Smooth muscle cell (in vitro differentiated cells): ENCODE measurements around the gene CDH23. TPM values are rescaled to one million over a fixed set of nuclear protein-coding genes. Genes with fewer than 3 reads are reported as not detected.

Experiments used
- DNase-seq: peaks from one replicate; lab custom pipeline; 2025; ENCODE audit not compliant: unreplicated experiment; lab: John Stamatoyannopoulos, UW
- H2AFZ ChIP-seq: fragments of 200-600 bp; sonication (generic); 2 replicates; pipeline ENCODE4 v1.6.0; 2016; ENCODE audit warnings: antibody characterized with exemption, low read depth, mild to moderate bottlenecking
- H3F3A ChIP-seq: fragments of 200-600 bp; sonication (generic); 2 replicates; pipeline ENCODE4 v1.6.0; 2017; ENCODE audit warnings: antibody characterized with exemption, low read depth
- H3K27ac ChIP-seq: fragments of 200-600 bp; sonication (generic); 2 replicates; pipeline ENCODE4 v1.5.1; 2016; ENCODE audit warnings: low read depth, mild to moderate bottlenecking
- H3K27me3 ChIP-seq: fragments of 200-600 bp; sonication (generic); 2 replicates; pipeline ENCODE4 v1.6.1; 2016; ENCODE audit warnings: low read depth, mild to moderate bottlenecking
- H3K36me3 ChIP-seq: fragments of 200-600 bp; sonication (generic); 2 replicates; pipeline ENCODE4 v1.5.1; 2016; ENCODE audit warnings: low read depth
- H3K4me1 ChIP-seq: fragments of 200-600 bp; sonication (generic); 2 replicates; pipeline ENCODE4 v1.5.1; 2016; ENCODE audit warnings: low read depth
- H3K4me2 ChIP-seq: fragments of 200-600 bp; sonication (generic); 2 replicates; pipeline ENCODE4 v1.6.0; 2016; ENCODE audit warnings: mild to moderate bottlenecking
- H3K4me3 ChIP-seq: fragments of 200-600 bp; sonication (generic); 2 replicates; pipeline ENCODE4 v1.5.1; 2016; ENCODE audit warnings: mild to moderate bottlenecking
- H3K79me2 ChIP-seq: fragments of 200-600 bp; sonication (generic); 2 replicates; pipeline ENCODE4 v1.6.0; 2016; ENCODE audit warnings: low read depth, mild to moderate bottlenecking
- H3K9ac ChIP-seq: fragments of 200-600 bp; sonication (generic); 2 replicates; pipeline ENCODE4 v1.6.0; 2016; ENCODE audit warnings: low read depth
- H3K9me3 ChIP-seq: fragments of 200-600 bp; sonication (generic); replicated peaks from 2 replicates; pipeline ENCODE4 v1.5.1; 2016; ENCODE audit warnings: low read depth
- H4K20me1 ChIP-seq: fragments of 200-600 bp; sonication (generic); 2 replicates; pipeline ENCODE4 v1.6.0; 2016; ENCODE audit warnings: low read depth
- WGBS: methylation state at CpG from one replicate; pipeline ENCODE4 v1.1.7; 2016; ENCODE audit warnings: low lambda C conversion rate; 5-methylcytosine and 5-hydroxymethylcytosine counted together
- polyA plus RNA-seq: library from polyadenylated mRNA; unstranded; fragments of >200 nt; fragmentation: Nextera tagmentation; extraction: Ambion mirVana; gene quantifications from 2 replicates; pipeline ENCODE4 v1.2.1, GENCODE V29; 2016
- total RNA-seq: library from RNA; depleted of rRNA; stranded (reverse); fragments of >200 nt; gene quantifications from 2 replicates; pipeline ENCODE4 v1.2.3, GENCODE V29; 2014
- TF ChIP-seq, protein P1 (sequence below): fragments of 200-600 bp; sonication (generic); IDR thresholded peaks from 2 replicates; pipeline ENCODE4 v1.5.1; 2017; ENCODE audit warnings: borderline replicate concordance, mild to moderate bottlenecking, antibody characterized with exemption; ENCODE audit not compliant: insufficient read depth, poor library complexity, severe bottlenecking

CDH23 gene
- total and polyA plus RNA-seq, 2 experiments from 2014 or later, result 0.99 to 2.5 TPM

DNA sequence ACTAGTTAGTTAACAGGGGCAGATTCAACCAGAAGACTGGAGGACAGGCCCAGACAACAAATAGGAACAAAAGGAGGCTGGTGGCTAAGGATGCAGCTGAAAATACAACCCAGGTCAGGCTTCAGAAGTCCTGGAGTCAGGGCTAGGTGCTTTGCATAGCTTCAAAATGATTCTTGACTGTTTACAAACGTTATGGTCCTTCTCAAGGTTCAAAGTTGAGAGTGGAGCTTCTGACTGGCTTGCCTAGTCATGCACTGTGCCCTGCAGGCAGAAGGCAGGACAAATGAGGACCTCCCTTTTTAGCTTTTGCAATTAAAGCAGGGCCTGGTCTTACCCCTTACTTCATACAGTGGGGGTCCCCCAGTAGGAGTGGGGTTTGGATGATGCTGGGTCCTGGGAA, 4.4 kb upstream of the CDH23 start:
- no peak overlapping the region for H3K27ac ChIP-seq
- H3K27me3 ChIP-seq, result peaks cover 90% of the 10 kb centered on the region
- no peak overlapping the region for H3K4me3 ChIP-seq
- H3K4me2 ChIP-seq, result no peak overlapping the region
- H3K36me3 ChIP-seq, result no peaks in the 10 kb centered on the region
- peaks cover 2% of the 10 kb centered on the region for H3K4me1 ChIP-seq
- no peaks in the 10 kb centered on the region for H3K9me3 ChIP-seq
- 20% methylated on average over 1 of the region's 1 CpG for WGBS
- TF ChIP-seq, protein P1, sequence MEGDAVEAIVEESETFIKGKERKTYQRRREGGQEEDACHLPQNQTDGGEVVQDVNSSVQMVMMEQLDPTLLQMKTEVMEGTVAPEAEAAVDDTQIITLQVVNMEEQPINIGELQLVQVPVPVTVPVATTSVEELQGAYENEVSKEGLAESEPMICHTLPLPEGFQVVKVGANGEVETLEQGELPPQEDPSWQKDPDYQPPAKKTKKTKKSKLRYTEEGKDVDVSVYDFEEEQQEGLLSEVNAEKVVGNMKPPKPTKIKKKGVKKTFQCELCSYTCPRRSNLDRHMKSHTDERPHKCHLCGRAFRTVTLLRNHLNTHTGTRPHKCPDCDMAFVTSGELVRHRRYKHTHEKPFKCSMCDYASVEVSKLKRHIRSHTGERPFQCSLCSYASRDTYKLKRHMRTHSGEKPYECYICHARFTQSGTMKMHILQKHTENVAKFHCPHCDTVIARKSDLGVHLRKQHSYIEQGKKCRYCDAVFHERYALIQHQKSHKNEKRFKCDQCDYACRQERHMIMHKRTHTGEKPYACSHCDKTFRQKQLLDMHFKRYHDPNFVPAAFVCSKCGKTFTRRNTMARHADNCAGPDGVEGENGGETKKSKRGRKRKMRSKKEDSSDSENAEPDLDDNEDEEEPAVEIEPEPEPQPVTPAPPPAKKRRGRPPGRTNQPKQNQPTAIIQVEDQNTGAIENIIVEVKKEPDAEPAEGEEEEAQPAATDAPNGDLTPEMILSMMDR, result no peak
- no peak overlapping the region for H3K9ac ChIP-seq
- no peak for DNase-seq
- no peak overlapping the region for H2AFZ ChIP-seq
- H3K79me2 ChIP-seq, result no peaks in the 10 kb centered on the region
- no peaks in the 10 kb centered on the region for H4K20me1 ChIP-seq
- no peaks in the 10 kb centered on the region for H3F3A ChIP-seq

DNA sequence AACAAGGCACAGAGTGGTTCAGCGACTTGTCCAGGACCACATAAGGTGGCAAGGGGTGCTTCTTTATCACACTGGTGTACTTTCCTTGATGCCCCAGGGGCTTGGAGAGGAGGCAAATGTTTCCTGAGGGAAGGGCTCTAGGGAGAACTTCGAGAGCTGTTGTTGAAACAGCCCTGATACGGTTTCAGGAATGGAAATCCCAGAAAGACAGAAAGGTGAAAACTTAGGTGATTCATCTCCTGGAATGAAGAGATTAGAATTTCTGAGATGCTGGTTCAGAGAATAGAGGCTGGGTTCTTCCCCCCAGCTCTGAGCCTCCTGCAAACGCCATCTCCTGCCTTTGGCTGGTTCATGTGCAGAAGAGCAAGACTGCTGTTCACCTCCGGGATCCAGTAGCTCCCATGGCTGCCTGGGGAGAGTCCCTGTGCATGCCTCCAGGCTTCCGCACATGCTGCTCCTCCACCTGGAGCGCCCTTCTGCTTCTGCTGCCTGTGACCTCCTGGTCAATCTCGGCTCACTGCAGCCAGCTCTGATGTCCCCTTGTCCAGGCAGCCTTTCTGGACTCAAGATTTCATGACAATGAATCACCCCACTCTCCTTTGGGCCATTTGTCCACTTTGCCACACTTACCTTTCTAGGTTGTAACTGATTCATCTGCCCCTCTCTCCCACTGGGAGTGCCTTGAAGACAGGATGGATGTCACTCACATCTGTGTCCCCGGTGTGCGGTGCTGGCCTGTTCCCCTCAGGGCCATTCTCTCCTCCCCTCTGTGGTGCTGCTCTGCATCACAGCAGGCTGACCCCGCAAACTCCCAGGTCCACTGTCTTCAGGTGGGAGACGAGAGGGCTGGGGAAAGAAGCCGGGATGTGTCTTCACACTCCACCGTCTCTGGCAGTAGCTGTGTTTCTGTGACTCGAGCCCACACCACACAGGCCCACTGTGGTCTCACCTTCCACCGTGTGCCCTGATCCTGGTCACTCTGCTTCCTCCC, 3.6 kb upstream of the CDH23 start:
- Histone ChIP-seq H3K79me2 (no peaks in the 10 kb centered on the region), H3K27me3 (peaks cover 91% of the 10 kb centered on the region), H3K36me3 (no peaks in the 10 kb centered on the region), H3K4me2 (no peak overlapping the region), H4K20me1 (no peaks in the 10 kb centered on the region), H3K9ac (no peak overlapping the region), H2AFZ (no peak overlapping the region), H3K27ac (no peak overlapping the region), H3K9me3 (no peaks in the 10 kb centered on the region), H3K4me3 (no peak overlapping the region), H3K4me1 (peaks cover 10% of the 10 kb centered on the region), H3F3A (no peaks in the 10 kb centered on the region)
- DNase-seq, result no peak
- WGBS, result 86% methylated on average over 16 of the region's 16 CpGs
- TF ChIP-seq, protein P1, result no peak

DNA sequence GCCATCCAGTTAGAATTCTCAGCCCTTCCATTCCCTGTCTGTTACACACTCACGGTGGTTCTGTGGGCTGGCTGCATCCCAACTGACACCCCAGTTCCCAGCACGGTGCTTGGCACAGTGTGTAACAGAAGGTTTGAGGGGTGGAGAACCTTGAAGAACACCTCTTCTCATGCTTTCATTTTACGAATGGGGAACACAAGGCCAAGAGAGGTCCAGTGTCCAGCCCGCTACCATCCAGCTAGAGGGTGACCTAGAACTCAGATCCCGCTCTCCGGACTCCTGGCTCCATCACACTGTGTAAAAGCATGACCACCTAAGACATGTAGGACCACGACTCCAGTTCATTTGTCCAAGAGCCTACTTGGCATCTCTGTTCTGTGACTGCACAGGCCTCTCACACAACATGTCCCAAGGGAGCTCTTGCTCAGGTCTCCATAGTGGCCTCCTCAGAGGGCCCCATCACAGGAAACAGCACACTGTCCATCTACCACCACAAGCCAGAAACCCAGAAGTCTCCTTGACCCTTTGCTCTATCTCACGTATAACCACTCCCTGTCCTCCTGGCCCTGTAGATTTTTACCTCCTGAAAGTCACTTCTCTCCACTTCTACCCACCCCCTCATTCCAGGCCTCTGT, 2.8 kb upstream of the CDH23 start:
- Histone ChIP-seq H3F3A (no peaks in the 10 kb centered on the region), H3K27ac (no peak overlapping the region), H3K36me3 (no peaks in the 10 kb centered on the region), H3K4me2 (no peak overlapping the region), H2AFZ (no peak overlapping the region), H3K27me3 (peaks cover 91% of the 10 kb centered on the region), H3K9ac (no peak overlapping the region), H3K4me3 (no peak overlapping the region), H3K4me1 (peaks cover 10% of the 10 kb centered on the region), H3K9me3 (no peaks in the 10 kb centered on the region), H3K79me2 (no peaks in the 10 kb centered on the region), H4K20me1 (no peaks in the 10 kb centered on the region)
- no peak for DNase-seq
- TF ChIP-seq, protein P1, result no peak
- WGBS, result 92% methylated on average over 8 of the region's 8 CpGs
